K562 (cell line): ENCODE measurements around the gene SCARF2. TPM values are rescaled to one million over a fixed set of nuclear protein-coding genes. Genes with fewer than 3 reads are reported as not detected.

Source experiments
- BCL6 ChIP-seq: fragments of 250-450 bp; sonication (Bioruptor Pico); IDR thresholded peaks from 2 replicates; pipeline ENCODE4 v1.4.0; 2020
- CEBPG ChIP-seq, 3 experiments: fragments of 200-800 bp in 1 of 3; sonication (Bioruptor generic) in 1 of 3; sonication (generic) in 1 of 3; formaldehyde crosslinking in 1 of 3; IDR thresholded peaks in 2 of 3; conservative IDR thresholded peaks in 1 of 3; 2 replicates each; pipeline versions ENCODE4 v1.6.1 to v1.8.0; 2016 to 2022; ENCODE audit warnings: missing compliant biosample characterization in 2 of 3, missing genetic modification characterization in 2 of 3, mild to moderate bottlenecking in 1 of 3, missing genetic modification reagents in 1 of 3
- ETV6 ChIP-seq, 3 experiments: fragments of 150-350 bp in 1 of 3; sonication (generic) in 1 of 3; formaldehyde crosslinking in 1 of 3; IDR thresholded peaks; 2 replicates each; pipeline versions ENCODE4 v1.6.1 to v1.8.0; 2014 to 2022; ENCODE audit warnings: borderline replicate concordance in 2 of 3, low read depth in 2 of 3, antibody characterized with exemption in 1 of 3, low read length in 1 of 3, mild to moderate bottlenecking in 1 of 3, missing genetic modification reagents in 1 of 3
- GATAD2A ChIP-seq: fragments of 450-650 bp; IDR thresholded peaks from 2 replicates; pipeline ENCODE4 v1.6.1; 2017
- LEF1 ChIP-seq: fragments of 450-650 bp; IDR thresholded peaks from 2 replicates; pipeline ENCODE4 v1.6.1; 2016; ENCODE audit warnings: mild to moderate bottlenecking
- MED1 ChIP-seq: sonication (generic); formaldehyde crosslinking; IDR thresholded peaks from 2 replicates; pipeline ENCODE4 v1.8.1; 2023; ENCODE audit warnings: missing genetic modification reagents, borderline replicate concordance
- MEF2A ChIP-seq: IDR thresholded peaks from 2 replicates; pipeline ENCODE4 v1.6.1; 2011; ENCODE audit warnings: low read depth, mild to moderate bottlenecking, low read length, moderate library complexity; ENCODE audit not compliant: control insufficient read depth
- MIER1 ChIP-seq: fragments of 450-650 bp; IDR thresholded peaks from 2 replicates; pipeline ENCODE4 v1.6.1; 2016; ENCODE audit warnings: antibody characterized with exemption, mild to moderate bottlenecking, low read depth
- NBN ChIP-seq: fragments of 450-650 bp; IDR thresholded peaks from 2 replicates; pipeline ENCODE4 v1.6.1; 2016; ENCODE audit warnings: low read depth, mild to moderate bottlenecking
- PCBP1 ChIP-seq: fragments of 200-400 bp; formaldehyde crosslinking; IDR thresholded peaks from 2 replicates; pipeline ENCODE4 v1.6.1; 2018; ENCODE audit warnings: mild to moderate bottlenecking, low read depth, low read length; ENCODE audit not compliant: poor library complexity, severe bottlenecking
- PCBP2 ChIP-seq: fragments of 200-400 bp; formaldehyde crosslinking; IDR thresholded peaks from 2 replicates; pipeline ENCODE4 v1.6.1; 2018; ENCODE audit warnings: low read length, low read depth, mild to moderate bottlenecking, moderate library complexity; ENCODE audit not compliant: poor library complexity, severe bottlenecking
- PHF20 ChIP-seq: fragments of 450-650 bp; IDR thresholded peaks from 2 replicates; pipeline ENCODE4 v1.6.1; 2018; ENCODE audit not compliant: partially characterized antibody
- SIX5 ChIP-seq, 2 experiments: IDR thresholded peaks; 2 replicates each; pipeline ENCODE4 v1.6.1; 2011; ENCODE audit warnings: low read length in 2 of 2, borderline replicate concordance in 1 of 2, low read depth in 1 of 2, mild to moderate bottlenecking in 1 of 2, moderate library complexity in 1 of 2; ENCODE audit not compliant: insufficient read depth in 1 of 2
- TRIM25 ChIP-seq: fragments of 450-650 bp; IDR thresholded peaks from 2 replicates; pipeline ENCODE4 v1.7.0; 2016; ENCODE audit warnings: borderline replicate concordance
- WHSC1 ChIP-seq: IDR thresholded peaks from one replicate; pipeline ENCODE4 v1.6.1; 2012; ENCODE audit warnings: low read length, control low read depth, inconsistent platforms
- ZFP1 ChIP-seq: fragments of 450-650 bp; formaldehyde crosslinking; IDR thresholded peaks from 2 replicates; pipeline ENCODE4 v1.4.0; 2020; ENCODE audit warnings: mild to moderate bottlenecking, mixed read lengths
- ZFX ChIP-seq: sonication (generic); formaldehyde crosslinking; IDR thresholded peaks from 2 replicates; pipeline ENCODE4 v1.8.0; 2022; ENCODE audit warnings: mild to moderate bottlenecking, missing genetic modification reagents, moderate library complexity
- ZMIZ1 ChIP-seq, 2 experiments: fragments of 150-350 bp in 1 of 2; IDR thresholded peaks; 2 replicates each; pipeline ENCODE4 v1.6.1; 2012 to 2016; ENCODE audit warnings: low read depth in 2 of 2, low read length in 2 of 2, mild to moderate bottlenecking in 1 of 2, moderate library complexity in 1 of 2
- ZNF124 ChIP-seq: sonication (generic); formaldehyde crosslinking; IDR thresholded peaks from 2 replicates; pipeline ENCODE4 v1.8.1; 2022; ENCODE audit warnings: missing genetic modification reagents
- ZNF174 ChIP-seq: fragments of 250-450 bp; sonication (Bioruptor Pico); IDR thresholded peaks from 2 replicates; pipeline ENCODE4 v1.4.0; 2020; ENCODE audit warnings: mild to moderate bottlenecking
- ZNF217 ChIP-seq: sonication (generic); formaldehyde crosslinking; IDR thresholded peaks from 2 replicates; pipeline ENCODE4 v1.8.0; 2022; ENCODE audit warnings: mild to moderate bottlenecking, missing genetic modification reagents
- ZNF24 ChIP-seq: fragments of 450-650 bp; IDR thresholded peaks from 2 replicates; pipeline ENCODE4 v1.6.1; 2016
- ZNF707 ChIP-seq: fragments of 250-450 bp; sonication (Bioruptor Pico); conservative IDR thresholded peaks from 2 replicates; pipeline ENCODE4 v1.8.0; 2022; ENCODE audit warnings: inconsistent platforms, mild to moderate bottlenecking, moderate library complexity
- polyA plus RNA-seq, 8 experiments: library from polyadenylated mRNA; depleted of rRNA in 4 of 8; stranded (reverse) in 5 of 8; unstranded in 3 of 8; fragments of >200 nt; fragmentation: Nextera tagmentation in 2 of 8; fragmentation: Illumina TruSeq in 1 of 8; extraction: Ambion mirVana in 2 of 8; extraction: Trizol in 1 of 8; gene quantifications; 2 replicates each; pipeline versions ENCODE4 v1.2.1 to v1.2.3, GENCODE V29; 2011 to 2014; ENCODE audit warnings: inconsistent platforms in 1 of 8, missing spikeins in 1 of 8
- total RNA-seq, 7 experiments: library from RNA; depleted of rRNA in 6 of 7; stranded (reverse); fragments of >200 nt in 6 of 7; fragmentation: Illumina TruSeq in 2 of 7; extraction: Trizol in 2 of 7; gene quantifications; 2 replicates each; pipeline versions ENCODE4 v1.2.1 to v1.2.3, GENCODE V29; 2011 to 2021; ENCODE audit warnings: low replicate concordance in 1 of 7

SCARF2 gene
- total and polyA plus RNA-seq, 9 of the 15 experiments (the other 6 are each of a cell fraction or from before 2014, with no cell fraction given) = 0.06 to 0.32 (median 0.21) TPM; not detected in 5

GRCh38 chr22:20469110-20469868 is 31.7 kb upstream of the SCARF2 start (continued):
- TF ChIP-seq ZMIZ1 (IDR thresholded peaks at IDR 0.05; ENCODE audit: low read depth in 2 of 2, low read length in 2 of 2) (no peak), CEBPG (CRISPR knock-in tag; IDR thresholded peaks at IDR 0.05) (no peak), CEBPG (tag; conservative IDR thresholded peaks at IDR 0.05 in 1 of 2, IDR thresholded peaks at IDR 0.05 in 1 of 2) (no peak), WHSC1 (peak; percentile 84), ZFP1 (CRISPR knock-in tag) (no peak), ZNF174 (no peak), ZFX (CRISPR knock-in tag) (no peak), PHF20 (no peak), SIX5 (IDR thresholded peaks at IDR 0.05; ENCODE audit: borderline replicate concordance in 1 of 2, insufficient read depth in 1 of 2, low read depth in 1 of 2, low read length in 2 of 2) (no peak), TRIM25 (no peak), PCBP1 (no peak), MEF2A (no peak), ZNF24 (no peak), ZNF217 (CRISPR knock-in tag) (no peak), ZNF707 (no peak), NBN (no peak), LEF1 (no peak), PCBP2 (no peak), MED1 (no peak), ZNF124 (CRISPR knock-in tag) (no peak), MIER1 (peak; percentile 29; the same call in 1 of the 2 replicates), ETV6 (IDR thresholded peaks at IDR 0.05; ENCODE audit: borderline replicate concordance in 1 of 2, low read depth in 2 of 2, low read length in 1 of 2) (no peak), ETV6 (CRISPR knock-in tag; IDR thresholded peaks at IDR 0.05; ENCODE audit: borderline replicate concordance) (no peak), GATAD2A (no peak), BCL6 (CRISPR knock-in tag) (no peak)
